Skeletal muscle tissue (tissue), 4 donors: Measurements from ENCODE around the gene RYR2. TPM values are rescaled to one million over a fixed set of nuclear protein-coding genes. Genes with fewer than 3 reads are reported as not detected.

Experiments
- H3K27ac ChIP-seq: one replicate; pipeline ENCODE4 v1.7.0; 2013; ENCODE audit warnings: mild to moderate bottlenecking, low read depth, low read length, inconsistent platforms
- H3K27me3 ChIP-seq, 3 donors: one replicate each; pipeline ENCODE4 v1.7.0; 2013; ENCODE audit warnings: low read length in 3 of 3; ENCODE audit not compliant: control insufficient read depth in 3 of 3, insufficient read depth in 3 of 3
- H3K36me3 ChIP-seq, 3 donors: one replicate each; pipeline ENCODE4 v1.7.0; 2013; ENCODE audit warnings: low read length in 3 of 3; ENCODE audit not compliant: control insufficient read depth in 3 of 3, insufficient read depth in 3 of 3
- H3K4me1 ChIP-seq, 3 donors: one replicate each; pipeline ENCODE4 v1.7.0; 2013; ENCODE audit warnings: low read length in 3 of 3, mild to moderate bottlenecking in 3 of 3; ENCODE audit not compliant: control insufficient read depth in 3 of 3, insufficient read depth in 3 of 3
- H3K4me3 ChIP-seq, 3 donors: one replicate each; pipeline ENCODE4 v1.7.0; 2013; ENCODE audit warnings: low read length in 3 of 3
- H3K9ac ChIP-seq, 3 donors: one replicate each; pipeline ENCODE4 v1.7.0; 2013; ENCODE audit warnings: low read length in 3 of 3, mild to moderate bottlenecking in 3 of 3, moderate library complexity in 2 of 3, low read depth in 1 of 3
- H3K9me3 ChIP-seq, 3 donors: one replicate each; pipeline ENCODE4 v1.7.0; 2013; ENCODE audit warnings: low read length in 3 of 3; ENCODE audit not compliant: control insufficient read depth in 3 of 3
- total RNA-seq: library from RNA; depleted of rRNA; stranded (reverse); fragments of >200 nt; gene quantifications from one replicate; pipeline ENCODE4 v1.2.3, GENCODE V29; 2014
- donor health status: Osteomylitis.

RYR2 gene
- total RNA-seq, 1 donor from 2014 or later = 5.7 TPM

GRCh38 chr1:237007147-237007881 is 34.7 kb upstream of the RYR2 start:
- Histone ChIP-seq H3K9ac (no peak overlapping the region), H3K9me3 (no peaks in the 10 kb centered on the region), H3K27ac (no peak overlapping the region), H3K36me3 (no peaks in the 10 kb centered on the region), H3K27me3 (peaks cover 0 to under 1% (median 0%) of the 10 kb centered on the region in 3 donors), H3K4me1 (no peaks in the 10 kb centered on the region), H3K4me3 (no peak overlapping the region)

- no peaks in the 10 kb centered on the region for H3K9me3 ChIP-seq
- H3K27me3 ChIP-seq = no peaks in the 10 kb centered on the region
- H3K4me3 ChIP-seq = no peak overlapping the region
- H3K9ac ChIP-seq = no peak overlapping the region
- H3K4me1 ChIP-seq = no peaks in the 10 kb centered on the region
- H3K27ac ChIP-seq = no peak overlapping the region
- no peaks in the 10 kb centered on the region for H3K36me3 ChIP-seq
Observed at GRCh38 chr1:237009611-237010010, 32.4 kb upstream of the RYR2 start.

GRCh38 chr1:237011432-237011831 is 30.6 kb upstream of the RYR2 start:
- Histone ChIP-seq H3K4me1 (no peaks in the 10 kb centered on the region), H3K9ac (no peak overlapping the region), H3K27me3 (no peaks in the 10 kb centered on the region), H3K27ac (no peak overlapping the region), H3K9me3 (no peaks in the 10 kb centered on the region), H3K4me3 (no peak overlapping the region), H3K36me3 (no peaks in the 10 kb centered on the region)

- H3K9me3 ChIP-seq = no peaks in the 10 kb centered on the region
- no peaks in the 10 kb centered on the region for H3K36me3 ChIP-seq
- H3K4me3 ChIP-seq = no peak overlapping the region
- H3K27me3 ChIP-seq = no peaks in the 10 kb centered on the region
- no peak overlapping the region for H3K9ac ChIP-seq
- H3K4me1 ChIP-seq = no peaks in the 10 kb centered on the region
- H3K27ac ChIP-seq = no peak overlapping the region
Observed at GRCh38 chr1:237012361-237012760, 29.6 kb upstream of the RYR2 start.

GRCh38 chr1:237012788-237013383 is 29.1 kb upstream of the RYR2 start:
- no peak overlapping the region for H3K27ac ChIP-seq
- no peak overlapping the region for H3K4me3 ChIP-seq
- no peaks in the 10 kb centered on the region for H3K27me3 ChIP-seq
- H3K9ac ChIP-seq = no peak overlapping the region
- H3K36me3 ChIP-seq = no peaks in the 10 kb centered on the region
- no peaks in the 10 kb centered on the region for H3K9me3 ChIP-seq
- no peaks in the 10 kb centered on the region for H3K4me1 ChIP-seq

GRCh38 chr1:237013608-237014007 is 28.4 kb upstream of the RYR2 start:
- Histone ChIP-seq H3K36me3 (no peaks in the 10 kb centered on the region), H3K27ac (no peak overlapping the region), H3K9ac (no peak overlapping the region), H3K4me3 (no peak overlapping the region), H3K9me3 (no peaks in the 10 kb centered on the region), H3K27me3 (no peaks in the 10 kb centered on the region), H3K4me1 (no peaks in the 10 kb centered on the region)

GRCh38 chr1:237016626-237017025 is 25.4 kb upstream of the RYR2 start:
- H3K27ac ChIP-seq = no peak overlapping the region
- H3K9ac ChIP-seq = no peak overlapping the region
- no peak overlapping the region for H3K4me3 ChIP-seq
- H3K36me3 ChIP-seq = no peaks in the 10 kb centered on the region
- no peaks in the 10 kb centered on the region for H3K27me3 ChIP-seq
- H3K4me1 ChIP-seq = no peaks in the 10 kb centered on the region
- no peaks in the 10 kb centered on the region for H3K9me3 ChIP-seq

- no peaks in the 10 kb centered on the region for H3K27me3 ChIP-seq
- H3K9me3 ChIP-seq = no peaks in the 10 kb centered on the region
- H3K27ac ChIP-seq = no peak overlapping the region
- no peak overlapping the region for H3K9ac ChIP-seq
- H3K4me3 ChIP-seq = no peak overlapping the region
- no peaks in the 10 kb centered on the region for H3K4me1 ChIP-seq
- no peaks in the 10 kb centered on the region for H3K36me3 ChIP-seq
Observed at GRCh38 chr1:237018896-237019295, 23.1 kb upstream of the RYR2 start.

GRCh38 chr1:237025358-237026074 is 16.5 kb upstream of the RYR2 start:
- Histone ChIP-seq H3K4me1 (no peaks in the 10 kb centered on the region), H3K27me3 (no peaks in the 10 kb centered on the region), H3K4me3 (no peak overlapping the region), H3K36me3 (no peaks in the 10 kb centered on the region), H3K9ac (no peak overlapping the region), H3K9me3 (peaks cover 0 to 3% (median 0%) of the 10 kb centered on the region in 3 donors), H3K27ac (no peak overlapping the region)

- H3K9me3 ChIP-seq = peaks cover 0 to 3% (median 3%) of the 10 kb centered on the region in 3 donors
- no peaks in the 10 kb centered on the region for H3K36me3 ChIP-seq
- no peak overlapping the region for H3K4me3 ChIP-seq
- H3K27ac ChIP-seq = no peak overlapping the region
- H3K4me1 ChIP-seq = no peaks in the 10 kb centered on the region
- no peak overlapping the region for H3K9ac ChIP-seq
- peaks cover 0 to 6% (median 0%) of the 10 kb centered on the region in 3 donors for H3K27me3 ChIP-seq
Observed at GRCh38 chr1:237029240-237029639, 12.7 kb upstream of the RYR2 start.
